GM12878 (cell line): ENCODE measurements around the gene MOV10L1. TPM values are rescaled to one million over a fixed set of nuclear protein-coding genes. Genes with fewer than 3 reads are reported as not detected.

Experiments used
- ATAC-seq: fragments of 200-7000 bp; cut with Tn5 transposase; 3 replicates; pipeline ENCODE4 v1.9.1; 2020; ENCODE audit warnings: mild to moderate bottlenecking, moderate library complexity
- BruUV-seq: library from RNA; stranded (reverse); fragments of 400-500 nt; replicated peaks from 2 replicates; lab custom pipeline; 2021; lab: Mats Ljungman, UMichigan
- CTCF ChIA-PET: fragments of 300-600 bp; sonication (Branson Sonifier 250); formaldehyde crosslinking; extraction: SDS; loops from one replicate; lab custom pipeline; 2021; ENCODE audit warnings: inconsistent platforms; lab: Yijun Ruan, JAX
- POLR2A ChIA-PET: fragments of 350-600 bp; formaldehyde crosslinking; extraction: SDS; loops from one replicate; lab custom pipeline; 2021; ENCODE audit warnings: inconsistent platforms; lab: Charles Lee
- RAD21 ChIA-PET: fragments of 300-600 bp; sonication (Branson Sonifier 250); formaldehyde crosslinking; loops from one replicate; lab custom pipeline; 2023; ENCODE audit warnings: antibody characterized with exemption; ENCODE audit not compliant: unreplicated experiment; lab: Charles Lee
- SMC1A ChIA-PET: fragments of 300-600 bp; sonication (Branson Sonifier 250); formaldehyde crosslinking; loops from one replicate; lab custom pipeline; 2023; ENCODE audit not compliant: unreplicated experiment, uncharacterized antibody; lab: Charles Lee
- DNase-seq: peaks from one replicate; pipeline ENCODE4 v3.0.0-alpha.2; 2011; ENCODE audit warnings: low read depth, low spot score
- FAIRE-seq: peaks from 3 replicates; lab custom pipeline; 2011; peaks lifted over from hg19 to GRCh38; lab: Jason Lieb, UNC
- H2AFZ ChIP-seq: 2 replicates; pipeline ENCODE4 v1.6.0; 2011; ENCODE audit warnings: low read depth, low read length, control low read depth; ENCODE audit not compliant: control insufficient read depth
- H3K27ac ChIP-seq: 2 replicates; pipeline ENCODE4 v1.5.1; 2011; ENCODE audit warnings: control low read depth; ENCODE audit not compliant: control insufficient read depth, insufficient read depth
- H3K27me3 ChIP-seq, 2 experiments: replicated peaks in 1 of 2; 2 replicates each; pipeline versions ENCODE4 v1.6.0 to v1.6.1; 2011; ENCODE audit warnings: low read length in 1 of 2; ENCODE audit not compliant: control insufficient read depth in 2 of 2, insufficient read depth in 2 of 2
- H3K36me3 ChIP-seq, 2 experiments: 2 replicates each; pipeline ENCODE4 v1.5.1; 2011; ENCODE audit warnings: low read length in 1 of 2; ENCODE audit not compliant: control insufficient read depth in 2 of 2, insufficient read depth in 2 of 2
- H3K4me1 ChIP-seq: 2 replicates; pipeline ENCODE4 v1.6.1; 2011; ENCODE audit warnings: mild to moderate bottlenecking, low read length, moderate library complexity, mixed read lengths; ENCODE audit not compliant: control insufficient read depth, insufficient read depth
- H3K4me2 ChIP-seq: 2 replicates; pipeline ENCODE4 v1.6.0; 2011; ENCODE audit warnings: control low read depth; ENCODE audit not compliant: control insufficient read depth, insufficient read depth
- H3K4me3 ChIP-seq: fragments of 200-600 bp; sonication (generic); 2 replicates; pipeline ENCODE4 v1.5.1; 2016
- H3K79me2 ChIP-seq: 2 replicates; pipeline ENCODE4 v1.6.0; 2011; ENCODE audit warnings: low read length; ENCODE audit not compliant: control insufficient read depth, insufficient read depth
- H3K9ac ChIP-seq: 2 replicates; pipeline ENCODE4 v1.8.0; 2011; ENCODE audit warnings: low read length, control low read depth, mixed read lengths; ENCODE audit not compliant: control insufficient read depth, insufficient read depth
- H3K9me3 ChIP-seq: replicated peaks from 3 replicates; pipeline ENCODE4 v1.5.1; 2011; ENCODE audit warnings: mild to moderate bottlenecking, low read length; ENCODE audit not compliant: control insufficient read depth, insufficient read depth
- H4K20me1 ChIP-seq: 2 replicates; pipeline ENCODE4 v1.6.0; 2011; ENCODE audit not compliant: control insufficient read depth, insufficient read depth
- CEBPZ ChIP-seq: fragments of 150-350 bp; IDR thresholded peaks from 2 replicates; pipeline ENCODE4 v1.6.1; 2016; ENCODE audit warnings: low read depth, low read length
- ELK1 ChIP-seq: IDR thresholded peaks from 2 replicates; pipeline ENCODE4 v1.6.1; 2012; ENCODE audit warnings: low read depth, low read length, improper control_type of control experiment
- EZH2 ChIP-seq: IDR thresholded peaks from 2 replicates; pipeline ENCODE4 v1.6.1; 2012; ENCODE audit warnings: low read depth, mild to moderate bottlenecking, control low read depth, inconsistent platforms, low read length, borderline replicate concordance; ENCODE audit not compliant: control insufficient read depth
- HDAC2 ChIP-seq: fragments of 200-600 bp; sonication (generic); IDR thresholded peaks from 2 replicates; pipeline ENCODE4 v1.6.1; 2017
- HSF1 ChIP-seq: fragments of 150-350 bp; IDR thresholded peaks from 2 replicates; pipeline ENCODE4 v1.6.1; 2014; ENCODE audit warnings: mild to moderate bottlenecking, low read depth, low read length
- KDM1A ChIP-seq: fragments of 200-600 bp; sonication (generic); IDR thresholded peaks from 2 replicates; pipeline ENCODE4 v1.6.1; 2016; ENCODE audit warnings: borderline replicate concordance
- MAX ChIP-seq: IDR thresholded peaks from 2 replicates; pipeline ENCODE4 v1.6.1; 2012; ENCODE audit warnings: low read depth, low read length, improper control_type of control experiment
- NR2C1 ChIP-seq: fragments of 450-650 bp; IDR thresholded peaks from 2 replicates; pipeline ENCODE4 v1.6.1; 2017; ENCODE audit warnings: antibody characterized with exemption, mild to moderate bottlenecking, moderate library complexity
- PKNOX1 ChIP-seq: fragments of 450-650 bp; IDR thresholded peaks from 2 replicates; pipeline ENCODE4 v1.6.1; 2016; ENCODE audit warnings: mild to moderate bottlenecking
- SP1 ChIP-seq: IDR thresholded peaks from one replicate; pipeline ENCODE4 v1.6.1; 2011; ENCODE audit warnings: low read depth, low read length
- ZBTB4 ChIP-seq: fragments of 450-650 bp; formaldehyde crosslinking; IDR thresholded peaks from 2 replicates; pipeline ENCODE4 v1.4.0; 2022; ENCODE audit warnings: mild to moderate bottlenecking, moderate library complexity
- WGBS: methylation state at CpG from one replicate; pipeline ENCODE4 v1.1.6; 2016; ENCODE audit warnings: low lambda C conversion rate; ENCODE audit not compliant: insufficient replicate concordance, insufficient coverage; ENCODE audit errors: missing lambda C conversion rate; 5-methylcytosine and 5-hydroxymethylcytosine counted together
- in situ Hi-C: fragments of 300-500 bp; cut with MboI; formaldehyde crosslinking; loops from 9 replicates; pipeline ENCODE4 v1.14.3; 2018; ENCODE audit warnings: mixed read lengths
- intact Hi-C: fragments of 100-400 bp; cut with micrococcal nuclease; formaldehyde crosslinking; loops from one replicate; pipeline ENCODE4 v1.14.2; 2022; ENCODE audit not compliant: unreplicated experiment
- polyA plus RNA-seq, 11 experiments: library from polyadenylated mRNA; depleted of rRNA in 4 of 11; unstranded in 6 of 11; stranded (reverse) in 5 of 11; fragments of >200 nt; fragmentation: Nextera tagmentation in 4 of 11; fragmentation: Illumina TruSeq in 1 of 11; extraction: Ambion mirVana in 4 of 11; extraction: Trizol in 1 of 11; gene quantifications; 1 replicate in 1 of 11; 2 replicates in 10 of 11; pipeline versions ENCODE4 v1.2.1 to v1.2.3, GENCODE V29; 2011 to 2016; ENCODE audit warnings: inconsistent platforms in 2 of 11, missing spikeins in 2 of 11, low read depth in 1 of 11
- total RNA-seq, 4 experiments: library from RNA; depleted of rRNA in 3 of 4; stranded (reverse); fragments of >200 nt in 3 of 4; fragmentation: Illumina TruSeq in 1 of 4; extraction: Trizol in 1 of 4; gene quantifications; 2 replicates each; pipeline versions ENCODE4 v1.2.1 to v1.2.3, GENCODE V29; 2013 to 2021

The MOV10L1 gene
- total and polyA plus RNA-seq, 10 of the 15 experiments (the other 5 are each of a cell fraction or from before 2014, with no cell fraction given), result 0.22 TPM; not detected in 9

GRCh38 chr22:50090412-50090714 is 557 bp downstream of the MOV10L1 start (continued):
- TF ChIP-seq ELK1, result no peak
- no peak for TF ChIP-seq CEBPZ
- TF ChIP-seq NR2C1, result no peak
- TF ChIP-seq MAX, result no peak
- TF ChIP-seq PKNOX1, result no peak

GRCh38 chr22:50091092-50091768 is 1.4 kb downstream of the MOV10L1 start:
- ChIA-PET POLR2A (no interaction called here), RAD21 (no interaction called here), SMC1A (no interaction called here), CTCF (no interaction called here)
- Histone ChIP-seq H2AFZ (no peak overlapping the region), H3K4me3 (no peak overlapping the region), H3K4me2 (no peak overlapping the region), H3K9ac (no peak overlapping the region), H3K27ac (no peak overlapping the region), H3K4me1 (no peaks in the 10 kb centered on the region), H3K9me3 (peaks cover 9% of the 10 kb centered on the region; the same call in 1 of the 3 replicates), H4K20me1 (no peaks in the 10 kb centered on the region), H3K36me3 (no peaks in the 10 kb centered on the region), H3K27me3 (peaks cover 0 to 2% of the 10 kb centered on the region in 2 experiments; a peak in 1 of 4 replicates), H3K79me2 (no peaks in the 10 kb centered on the region)
- no peak for FAIRE-seq
- no TSS peak for BruUV-seq
- no peak for DNase-seq
- intact Hi-C loops, result no loop called here
- WGBS, result 75% methylated on average over 29 of the region's 29 CpGs
- in situ Hi-C loops, result no loop called here
- no peak for ATAC-seq
- TF ChIP-seq EZH2, result no peak
- TF ChIP-seq HDAC2, result no peak
- no peak for TF ChIP-seq SP1
- TF ChIP-seq KDM1A, result no peak
- no peak for TF ChIP-seq ZBTB4 (CRISPR knock-in tag)
- no peak for TF ChIP-seq HSF1
